ENCODE results near the gene COX10.
"Not testable (repeated sequence)": the region's sequence is repeated elsewhere in the genome, so short reads cannot be mapped to it uniquely, and the experiment has no call there.

Gene COX10

DNA sequence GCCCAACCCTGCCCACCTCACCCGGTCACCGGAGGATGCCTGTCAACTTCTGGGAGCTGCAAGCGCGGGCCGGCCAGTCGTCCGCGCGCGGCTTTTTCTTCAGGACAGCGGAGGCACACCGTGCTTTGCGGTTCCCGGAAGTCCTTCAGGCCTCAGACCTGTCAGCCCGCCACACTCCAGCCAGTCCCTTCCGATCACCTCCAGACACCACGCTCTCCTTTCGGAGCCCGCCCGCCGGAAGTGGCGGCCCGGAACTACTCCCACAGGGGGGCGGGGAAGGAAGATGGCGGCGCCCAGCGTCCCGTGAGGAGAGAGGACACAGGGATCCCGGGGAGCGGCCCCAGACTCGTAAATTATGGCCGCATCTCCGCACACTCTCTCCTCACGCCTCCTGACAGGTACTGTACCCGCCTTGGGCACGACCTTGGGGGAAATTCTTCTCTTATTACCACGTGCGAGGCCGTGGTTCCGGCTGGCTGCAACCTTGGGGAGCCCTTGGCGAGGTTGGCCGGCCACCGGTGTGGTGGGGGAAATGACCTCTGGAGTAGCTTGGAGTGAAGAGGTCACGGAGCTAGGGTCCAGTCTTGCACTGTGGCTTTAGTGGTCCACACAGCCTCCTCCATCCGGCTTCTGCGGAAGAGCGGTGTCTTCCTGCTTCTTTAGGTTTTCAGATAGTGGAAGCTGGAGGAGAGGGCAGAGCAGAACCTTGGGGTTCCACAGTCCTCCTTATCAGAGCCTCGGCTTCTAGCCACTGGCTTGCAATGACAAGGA is at the start of gene COX10:
Gene COX10, plus strand, starts transcription at position 254 of the 771 bp plus-strand sequence. Its CDS starts 102 bp downstream, at position 356.
- peak; percentile 24 for DNase-seq

DNA sequence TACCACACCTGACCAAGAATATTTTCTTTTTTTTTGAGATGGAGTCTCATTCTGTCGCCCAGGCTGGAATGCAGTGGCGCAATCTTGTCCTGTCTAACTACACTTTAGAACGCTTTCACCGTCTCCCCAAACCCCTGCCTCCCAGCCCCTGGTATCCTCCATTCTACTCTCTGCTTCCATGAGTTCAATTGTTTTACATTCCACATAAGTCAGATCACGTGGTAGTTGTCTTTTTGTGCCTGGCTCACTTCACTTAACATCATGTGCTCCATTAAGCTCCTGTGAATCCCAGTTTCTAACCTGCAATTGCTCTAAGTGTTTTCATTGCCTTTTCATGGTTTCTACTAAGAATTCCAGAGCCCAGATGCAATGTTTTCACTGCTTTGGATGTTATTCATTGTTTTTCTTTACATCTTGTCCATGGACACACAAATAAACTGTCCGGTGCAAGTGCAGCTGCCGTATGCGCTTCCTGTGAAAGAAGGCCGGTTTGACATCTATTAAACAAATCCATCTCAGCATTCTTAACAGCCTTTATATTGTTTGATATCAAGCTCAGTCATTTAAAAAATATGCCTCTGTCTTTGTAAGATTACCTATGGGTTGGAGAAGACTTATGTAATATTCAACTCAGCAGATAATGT is 47.5 kb upstream of the COX10 start:
- not testable (repeated sequence) for DNase-seq

DNA sequence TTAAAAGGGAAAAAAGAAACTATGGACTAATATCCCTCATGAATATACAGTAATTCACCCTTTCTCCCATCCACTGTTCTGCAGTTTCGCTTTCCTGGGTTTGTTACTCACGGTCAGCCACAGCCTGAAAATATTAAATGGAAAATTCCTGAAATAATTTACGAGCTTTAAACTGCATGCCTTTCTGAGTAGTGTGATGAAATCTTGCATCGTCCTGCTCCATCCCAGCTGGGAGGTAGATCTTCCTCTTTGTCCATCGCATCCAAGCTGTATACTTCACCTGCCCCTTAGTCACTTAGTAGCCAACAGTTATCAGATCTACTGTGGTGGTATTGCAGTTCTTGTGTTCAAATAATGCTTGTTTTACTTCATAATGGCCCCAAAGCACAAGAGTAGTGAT is 39.5 kb upstream of the COX10 start:
- DNase-seq = not testable (repeated sequence)

DNA sequence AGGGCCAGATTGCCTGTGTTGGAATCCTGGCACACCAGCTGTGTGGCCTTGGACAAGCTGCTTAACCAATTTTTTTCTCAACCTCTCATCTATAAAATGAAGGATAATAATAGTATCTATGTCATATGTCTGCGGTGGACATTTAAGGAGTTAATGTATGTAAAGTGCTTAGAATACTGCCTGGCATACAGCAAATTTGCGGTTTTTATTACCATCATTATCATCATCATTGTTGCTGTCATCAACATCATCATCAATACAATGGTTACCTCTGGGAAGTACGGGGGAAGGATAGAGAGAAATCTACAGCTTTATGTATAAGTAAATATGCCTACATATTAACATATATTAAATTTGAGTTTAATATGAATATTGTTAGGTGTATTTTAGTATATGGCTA is 37.1 kb upstream of the COX10 start:
- no peak for DNase-seq

DNA sequence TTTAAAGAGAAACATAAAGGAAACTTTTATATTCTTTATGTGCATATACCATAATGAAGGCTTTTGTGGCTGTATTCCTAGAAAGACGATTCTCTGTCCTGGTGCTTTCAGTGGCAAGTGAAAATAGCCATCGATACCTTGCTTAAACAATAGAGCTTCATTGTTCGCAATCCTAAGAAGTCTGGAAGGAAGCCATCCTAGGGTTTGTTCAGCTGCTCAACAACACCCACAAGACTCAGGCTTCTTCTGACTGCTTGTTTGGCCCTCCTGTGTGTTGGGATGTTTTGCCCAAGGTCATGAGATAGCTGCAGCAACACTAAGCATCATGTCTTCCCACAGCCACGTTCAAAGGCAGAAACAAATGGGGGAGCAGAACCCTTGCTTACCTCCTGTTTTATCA is 36.1 kb upstream of the COX10 start:
- DNase-seq = no peak

DNA sequence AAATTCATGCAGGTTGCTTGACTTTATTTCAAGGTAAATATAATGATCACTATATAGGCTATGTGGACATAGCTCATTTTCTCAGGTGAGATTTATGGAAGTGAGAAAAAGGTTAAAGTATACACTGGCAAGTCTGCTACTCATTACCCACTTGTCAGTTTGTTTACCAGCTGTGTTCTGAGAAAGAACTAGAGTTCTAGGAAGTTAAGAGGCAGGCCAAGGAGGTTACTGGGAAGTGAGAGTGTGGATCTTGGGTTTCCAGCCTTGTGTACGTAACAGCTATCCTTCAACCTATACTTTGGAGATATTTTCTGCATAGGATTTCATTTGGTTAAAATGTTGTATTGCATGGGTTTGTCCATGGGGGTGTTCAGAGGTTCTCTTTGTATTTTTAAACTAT is 31.9 kb upstream of the COX10 start:
- no peak for DNase-seq

DNA sequence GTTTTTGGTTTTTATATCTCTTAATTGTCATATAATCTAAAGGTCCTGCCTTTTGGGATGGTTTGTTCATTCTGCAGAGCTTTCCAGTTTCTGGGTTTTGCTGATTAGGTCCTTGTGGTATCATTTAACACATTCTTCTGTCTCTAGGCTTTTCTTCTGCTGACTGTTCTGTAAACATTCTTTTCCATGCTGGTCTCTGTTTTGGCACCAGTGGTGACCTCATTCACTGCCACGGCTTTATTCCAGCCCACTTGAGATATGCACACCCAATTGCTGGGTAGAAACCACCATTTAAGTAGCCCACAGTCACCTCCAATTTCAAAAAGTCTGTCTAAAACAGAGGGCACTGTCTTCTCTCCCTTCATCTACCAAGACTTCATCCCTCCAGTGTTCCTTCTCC is 31.1 kb upstream of the COX10 start:
- no peak for DNase-seq

DNA sequence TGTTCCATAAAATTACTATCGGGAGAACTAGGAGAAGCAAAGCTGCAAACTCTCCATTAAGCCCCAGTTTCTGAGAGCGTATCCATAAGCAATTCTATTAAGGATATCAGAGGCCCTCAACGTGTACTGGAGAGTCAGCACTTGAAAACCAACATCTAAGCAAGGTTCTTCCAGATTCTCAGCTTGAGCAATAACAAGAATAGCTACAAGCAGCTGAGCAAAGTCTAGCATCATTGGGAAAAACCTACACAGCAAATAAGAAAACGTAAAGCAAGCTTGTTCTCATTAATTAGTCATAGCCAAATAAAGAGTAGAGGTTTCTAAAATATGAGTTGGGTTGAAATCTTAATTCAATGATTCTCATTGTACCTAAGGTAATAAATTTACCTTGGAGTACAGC is 26.9 kb upstream of the COX10 start:
- DNase-seq = no peak

DNA sequence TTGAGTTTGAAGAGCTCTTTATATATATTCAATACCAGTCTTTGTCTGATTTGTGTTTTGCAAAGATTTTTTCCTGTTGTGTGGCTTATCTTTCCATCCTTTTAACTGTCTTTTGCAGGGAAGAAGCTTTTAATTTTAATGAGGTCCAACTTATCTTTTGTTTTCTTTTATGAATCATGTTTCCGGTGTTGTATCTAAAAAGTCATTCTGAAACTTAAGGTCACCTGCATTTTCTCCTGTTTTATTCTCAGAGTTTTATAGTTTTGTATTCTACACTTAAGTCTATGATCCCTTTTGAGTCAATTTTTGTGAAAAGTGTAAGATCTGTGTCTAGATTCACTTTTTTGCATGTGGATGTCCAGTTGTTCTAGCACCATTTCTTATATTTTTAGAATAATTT is 24.6 kb upstream of the COX10 start:
- no peak for DNase-seq

DNA sequence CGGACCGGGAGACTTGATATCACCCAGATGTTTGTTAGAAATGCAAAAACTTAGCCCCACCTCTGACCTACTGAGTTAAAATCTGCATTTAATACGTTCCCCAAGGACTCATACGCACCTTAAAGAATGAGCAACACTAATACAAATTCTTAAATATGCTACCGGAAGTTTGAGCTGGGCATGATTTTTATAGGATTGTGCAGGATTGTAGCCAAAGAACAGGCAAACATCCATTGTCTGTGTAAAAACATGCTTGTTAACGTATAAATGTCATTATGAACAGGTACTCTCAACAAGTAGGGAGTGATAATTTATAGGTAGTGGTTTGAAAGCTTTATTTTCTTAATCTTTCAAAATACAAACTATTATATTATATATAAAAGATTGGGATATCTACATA is 22.3 kb upstream of the COX10 start:
- no peak for DNase-seq

DNA sequence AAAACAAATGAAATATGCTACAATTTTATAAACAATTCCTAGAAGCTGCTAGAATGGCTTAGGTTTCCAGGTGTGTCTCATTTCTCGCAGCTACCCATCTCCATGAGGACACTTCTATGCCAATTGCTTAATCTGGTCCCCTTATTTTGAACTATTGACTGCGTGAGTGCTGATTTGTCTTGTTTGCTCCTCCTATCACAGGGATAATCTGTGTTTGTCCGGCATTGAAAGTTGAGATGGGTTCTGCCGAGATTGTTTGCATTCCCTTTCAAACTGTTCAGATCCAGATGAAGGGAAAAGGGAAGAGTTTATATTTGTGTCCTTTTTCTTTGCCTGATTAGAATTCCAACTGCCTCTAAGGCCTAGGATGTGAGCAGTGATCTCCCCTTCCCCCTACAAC is 21.7 kb upstream of the COX10 start:
- no peak for DNase-seq

DNA sequence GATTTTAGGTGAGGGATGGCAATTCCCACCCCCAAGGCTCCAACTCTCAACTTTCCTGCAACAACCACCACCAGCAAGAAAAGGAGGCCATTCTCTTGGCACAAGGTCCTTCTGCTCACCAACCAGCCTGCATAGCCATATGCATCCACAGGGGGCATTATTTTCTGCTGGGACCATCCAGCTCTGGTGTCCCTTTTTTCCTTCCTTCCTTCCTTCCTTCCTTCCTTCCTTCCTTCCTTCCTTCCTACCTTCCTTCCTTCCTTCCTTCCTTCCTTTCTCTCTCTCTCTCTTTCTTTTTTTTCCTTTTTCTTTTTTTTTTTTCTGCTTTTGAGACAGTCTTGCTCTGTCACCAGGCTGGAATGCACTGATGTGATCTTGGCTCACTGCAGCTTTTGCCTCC is 21.1 kb upstream of the COX10 start:
- no peak for DNase-seq

DNA sequence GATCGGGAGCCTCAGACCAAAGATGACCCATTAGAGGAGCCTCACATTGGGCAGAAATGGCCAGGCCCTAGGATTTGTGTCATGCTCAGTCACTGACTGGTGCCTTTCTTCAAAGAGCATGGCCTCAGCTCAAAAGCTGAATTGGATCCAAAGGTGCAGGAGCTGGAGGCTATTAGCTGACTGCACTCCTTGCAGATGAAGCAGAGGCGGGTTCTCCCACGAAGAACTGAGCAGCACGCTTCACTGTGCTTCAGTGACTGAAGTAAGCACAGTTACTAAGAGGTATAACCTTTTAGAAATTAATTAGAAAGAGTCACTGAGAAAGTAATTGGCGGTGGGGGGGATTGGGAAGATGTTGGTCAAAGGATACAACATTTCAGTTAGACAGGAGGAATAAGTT is 18.7 kb upstream of the COX10 start:
- no peak for DNase-seq

DNA sequence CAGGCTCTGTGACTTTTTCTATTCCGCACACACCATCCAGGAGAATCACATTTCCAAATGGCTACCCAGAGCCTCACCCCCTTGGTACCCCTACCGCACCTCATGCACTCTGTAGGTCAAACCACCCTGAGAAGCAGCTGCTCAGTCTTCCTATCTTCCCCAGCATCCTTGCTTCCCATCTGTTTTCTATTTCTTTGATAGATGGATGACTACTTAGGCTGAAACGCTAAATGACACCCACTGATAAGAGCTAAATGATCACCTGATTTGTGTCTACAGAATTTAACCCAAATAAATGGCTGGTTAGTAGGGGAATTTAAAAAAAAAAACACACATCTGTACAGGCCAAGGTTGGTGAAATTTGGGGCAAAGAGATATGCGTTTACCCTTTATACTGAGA is 17.6 kb upstream of the COX10 start:
- no peak for DNase-seq

DNA sequence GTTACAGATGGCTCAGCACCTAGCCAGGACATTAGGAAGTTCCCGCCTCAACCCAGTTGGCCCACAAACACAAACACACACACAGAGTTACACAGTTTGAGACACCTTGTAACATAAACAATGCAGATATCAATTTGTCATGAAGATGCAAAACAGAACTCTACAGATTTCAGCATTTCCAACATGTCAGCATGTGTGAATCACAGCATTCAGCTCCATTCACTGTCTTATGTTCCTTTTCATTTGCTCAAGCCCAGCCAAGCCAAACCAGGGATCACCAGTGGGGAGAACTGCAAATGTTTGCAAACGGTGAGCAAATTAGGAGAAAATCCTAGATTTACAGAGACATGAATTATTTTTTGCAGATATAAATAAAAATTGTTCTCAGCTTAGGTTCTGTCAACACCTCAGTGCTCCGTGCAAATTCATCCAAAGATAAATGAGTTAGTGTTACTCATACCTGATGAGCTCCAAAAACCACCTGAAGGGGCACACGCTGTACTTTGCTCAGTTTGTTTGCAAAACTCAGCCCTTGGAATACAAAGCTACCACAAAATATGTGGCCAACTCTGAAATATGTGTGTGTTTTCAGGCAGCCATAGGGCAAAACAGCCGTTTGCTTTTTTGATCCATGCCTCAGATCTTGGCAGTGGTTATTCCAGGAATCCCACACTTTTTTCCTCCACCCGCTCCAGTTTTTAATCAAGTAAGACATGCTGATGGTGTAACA is 16.3 kb upstream of the COX10 start:
- DNase-seq = no peak

DNA sequence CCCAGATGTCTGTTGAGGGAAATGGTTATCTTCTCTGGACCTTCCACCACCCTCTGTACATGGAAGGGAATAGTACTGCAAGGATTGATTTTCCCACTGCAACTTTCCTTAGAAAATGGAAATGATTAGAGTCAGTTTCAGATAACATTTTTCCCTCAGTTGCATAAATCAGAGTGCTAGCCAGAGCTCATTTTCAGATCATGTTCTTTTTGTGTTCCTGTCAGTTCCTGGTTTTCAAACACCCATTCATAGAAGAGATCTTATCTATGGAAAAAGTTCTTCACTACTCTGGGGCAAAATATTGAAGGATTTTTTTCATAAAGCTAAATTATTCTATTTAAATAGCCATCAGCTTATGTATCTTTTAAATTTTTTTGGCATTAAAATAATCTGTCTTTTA is 11.7 kb upstream of the COX10 start:
- DNase-seq = no peak

DNA sequence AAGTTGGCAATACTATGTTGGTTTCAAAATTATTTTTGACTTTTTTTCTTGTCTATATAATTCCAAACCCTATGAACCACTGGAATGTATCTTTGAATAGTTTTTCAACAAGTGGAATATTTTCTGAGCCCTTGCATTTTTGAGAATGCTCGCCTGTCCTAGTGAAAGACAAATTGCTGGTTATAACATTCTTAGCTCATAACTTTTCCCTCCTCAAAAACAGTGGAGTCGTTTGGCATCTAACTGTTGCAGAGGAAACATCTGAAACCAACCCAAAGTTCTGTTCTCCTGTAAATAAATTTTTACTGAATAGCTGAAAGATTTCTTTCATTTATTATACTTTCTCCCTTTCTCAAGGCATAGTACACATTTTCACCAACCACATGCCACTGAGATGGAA is 11.3 kb upstream of the COX10 start:
- no peak for DNase-seq

DNA sequence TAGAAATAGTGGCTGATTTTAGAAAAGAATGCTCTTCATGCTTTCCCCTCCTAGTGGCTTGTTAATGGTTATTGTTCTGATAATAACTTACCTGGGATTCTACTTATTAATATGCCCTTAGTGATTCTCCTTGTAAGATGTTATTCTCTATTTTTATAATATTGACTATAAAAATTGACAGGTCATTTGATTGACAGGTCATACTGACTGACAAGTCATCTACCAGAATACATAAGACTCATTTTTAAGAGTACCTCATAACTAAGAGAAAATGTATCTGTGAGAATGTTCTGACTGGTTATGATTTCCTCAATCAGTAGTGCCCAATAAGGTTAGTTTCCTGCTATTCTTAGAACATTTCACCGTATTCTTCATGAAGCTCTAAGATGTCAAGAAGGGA is 8.6 kb upstream of the COX10 start:
- no peak for DNase-seq

DNA sequence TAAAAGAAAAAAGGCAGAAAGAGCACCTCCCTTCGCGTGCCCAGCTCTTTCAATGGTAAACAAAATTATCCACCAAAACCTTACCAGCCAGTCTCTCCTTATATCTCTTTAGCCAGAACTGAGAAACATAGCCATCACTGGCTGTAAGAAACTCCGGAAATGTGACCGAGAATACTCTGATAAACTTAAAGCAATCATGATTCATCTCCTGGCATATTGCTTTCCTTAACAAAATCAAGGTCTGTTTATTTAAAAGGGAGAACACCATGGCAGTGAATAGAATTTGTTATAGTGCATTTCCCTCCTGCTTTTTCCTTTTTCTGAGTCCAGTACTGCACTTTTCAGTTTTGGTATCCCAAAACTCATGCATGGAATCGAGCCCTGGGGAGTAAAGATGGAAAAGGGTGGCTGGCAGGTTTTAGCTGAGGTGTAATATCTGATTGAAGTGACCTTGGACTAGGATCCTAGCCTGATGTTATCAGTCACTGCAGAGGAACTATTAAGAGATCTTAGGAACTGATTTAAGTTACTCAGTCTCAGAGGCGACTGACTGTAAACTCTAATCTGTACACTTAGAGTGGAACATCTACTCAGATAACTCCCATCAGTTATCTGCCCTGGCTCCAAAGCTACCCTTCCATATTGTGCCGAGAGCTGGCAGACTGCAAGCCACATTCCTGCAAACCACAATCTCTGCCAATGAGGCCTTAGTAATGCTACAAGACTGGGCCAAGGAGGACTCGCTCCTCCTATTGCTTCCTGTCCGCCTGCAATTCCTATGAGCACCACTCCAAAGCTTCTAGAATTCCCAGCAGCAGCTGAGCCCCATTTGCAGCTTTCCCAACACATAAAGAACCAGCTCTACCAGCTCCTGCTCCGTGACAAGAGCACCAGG is 7.4 kb upstream of the COX10 start:
- DNase-seq = no peak

DNA sequence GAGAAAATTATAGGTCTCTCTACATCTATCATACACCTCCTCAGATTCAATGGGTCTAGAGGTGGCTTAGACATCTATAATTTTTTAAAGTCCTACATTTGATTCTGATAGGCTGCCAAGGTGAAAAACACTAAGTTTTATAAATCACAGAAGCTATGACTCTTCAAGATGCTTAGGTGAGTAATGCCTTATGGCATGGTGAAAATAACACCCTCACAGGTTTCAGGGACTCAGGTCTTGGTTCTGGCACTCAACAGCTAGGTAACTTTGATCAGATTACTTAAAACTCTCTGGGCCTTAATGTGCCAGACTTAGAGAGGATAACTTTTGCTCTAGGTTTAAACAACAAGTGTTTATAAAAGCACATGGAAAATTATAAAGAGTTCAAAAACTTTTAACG is 2.0 kb upstream of the COX10 start:
- no peak for DNase-seq

DNA sequence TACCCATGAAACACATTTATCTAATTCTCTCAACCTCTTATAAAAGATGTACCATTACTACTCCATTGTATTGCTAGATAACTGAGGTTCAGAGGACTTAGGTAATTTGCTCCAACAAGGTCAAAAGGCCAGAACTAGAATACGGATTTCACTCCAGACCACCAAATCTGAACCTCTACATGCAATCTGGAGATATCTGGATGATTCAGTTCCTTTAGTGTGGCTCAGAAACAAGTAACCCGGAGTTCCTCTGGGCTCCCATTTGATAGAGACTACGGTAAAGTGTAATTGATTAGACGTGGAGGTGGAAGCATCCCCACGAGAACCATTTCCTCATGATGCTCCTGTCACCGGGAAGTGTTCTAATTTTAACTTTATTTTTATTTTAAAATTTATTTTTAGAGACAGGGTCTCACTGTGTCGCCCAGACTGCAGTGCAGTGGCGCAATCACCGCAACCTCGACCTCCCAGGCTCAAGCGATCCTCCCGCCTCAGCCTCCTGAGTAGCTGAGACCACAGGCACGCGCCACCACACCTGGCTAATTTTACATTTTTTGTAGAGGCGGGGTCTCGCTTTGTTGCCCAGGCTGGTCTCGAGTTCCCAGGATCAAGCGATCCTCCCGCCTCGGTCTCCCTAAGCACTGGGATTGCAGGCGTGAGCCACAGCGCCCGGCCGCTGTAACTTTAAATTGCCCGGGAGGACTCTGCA is 608 bp upstream of the COX10 start:
- DNase-seq = no peak

DNA sequence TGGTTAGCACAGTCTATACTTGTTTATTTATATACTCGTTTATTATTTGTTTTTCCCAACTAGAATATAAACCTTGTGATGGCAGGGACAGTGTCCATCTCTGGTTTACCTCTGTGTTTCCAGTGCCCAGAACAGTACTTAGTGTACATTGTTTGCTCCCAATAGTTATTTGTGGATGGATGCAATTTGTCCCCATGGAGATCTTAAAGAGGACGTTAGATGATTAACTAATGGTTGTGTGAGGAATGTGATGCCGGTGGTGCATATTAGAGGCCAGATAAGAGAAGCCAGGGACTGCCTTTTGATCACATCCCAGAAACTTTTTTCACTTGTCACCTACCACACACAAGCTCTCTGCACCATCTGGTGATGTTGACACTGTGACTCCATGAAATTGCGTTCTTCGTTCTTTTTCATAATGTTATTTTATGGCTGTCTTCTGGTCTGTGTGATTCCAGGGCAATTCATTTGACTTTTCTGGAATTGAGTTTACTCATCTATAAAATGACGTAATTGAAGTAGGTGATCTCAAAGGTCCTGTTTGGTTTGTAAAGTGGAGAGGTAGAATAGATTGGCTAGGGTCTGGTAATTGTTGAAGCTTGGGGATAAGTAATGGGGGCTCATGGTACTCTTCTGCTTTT is 1.2 kb downstream of the COX10 start:
- DNase-seq = no peak

All from SIG-M5 (cell line).